A549 (cell line): Measurements from ENCODE around the gene HOXB7. TPM values are rescaled to one million over a fixed set of nuclear protein-coding genes. Genes with fewer than 3 reads are reported as not detected.
A peak's percentile ranks its signal among the peaks of the same experiment; 100 is the strongest.

Source experiments
- ATAC-seq, 2 experiments: fragments of 200-7000 bp in 1 of 2; fragments of >200 bp in 1 of 2; cut with Nextera tagmentation in 1 of 2; cut with Tn5 transposase in 1 of 2; 3 replicates each; pipeline versions ENCODE4 v1.8.0 to v1.9.1; 2018 to 2020; ENCODE audit warnings: mild to moderate bottlenecking in 1 of 2, moderate library complexity in 1 of 2
- CTCF ChIA-PET: fragments of 300-600 bp; sonication (Branson Sonifier 250); formaldehyde crosslinking; extraction: SDS; loops from one replicate; lab custom pipeline; 2021; ENCODE audit warnings: antibody characterized with exemption, inconsistent platforms; lab: Yijun Ruan, JAX
- POLR2A ChIA-PET: fragments of 350-600 bp; formaldehyde crosslinking; extraction: SDS; loops from one replicate; lab custom pipeline; 2021; ENCODE audit warnings: antibody characterized with exemption, inconsistent platforms; lab: Yijun Ruan, JAX
- DNase-seq, 2 experiments: peaks; one replicate each; pipeline versions ENCODE4 v3.0.0 to v3.0.0-alpha.2; 2011 to 2016; ENCODE audit warnings: low read depth in 1 of 2, low spot score in 1 of 2
- FAIRE-seq: peaks from 2 replicates; lab custom pipeline; 2011; peaks lifted over from hg19 to GRCh38; lab: Jason Lieb, UNC
- H3K27ac ChIP-seq, 2 experiments: fragments of >200 bp; sonication (Bioruptor Twin); formaldehyde crosslinking; 3 replicates each; pipeline ENCODE4 v1.5.1; 2016 to 2017
- H3K4me1 ChIP-seq: fragments of >200 bp; sonication (Bioruptor Twin); formaldehyde crosslinking; 3 replicates; pipeline ENCODE4 v1.6.1; 2016
- H3K4me2 ChIP-seq: fragments of >200 bp; sonication (Bioruptor Twin); formaldehyde crosslinking; 3 replicates; pipeline ENCODE4 v1.6.1; 2016
- H3K4me3 ChIP-seq: fragments of >200 bp; sonication (Bioruptor Twin); formaldehyde crosslinking; 3 replicates; pipeline ENCODE4 v1.5.1; 2016
- H3K9me3 ChIP-seq: fragments of >200 bp; sonication (Bioruptor Twin); formaldehyde crosslinking; 3 replicates; pipeline ENCODE4 v1.6.1; 2016
- ATOH8 ChIP-seq: fragments of 250-450 bp; sonication (Bioruptor Pico); IDR thresholded peaks from 2 replicates; pipeline ENCODE4 v1.5.0; 2020; ENCODE audit warnings: low read depth, mild to moderate bottlenecking, moderate library complexity
- BHLHE40 ChIP-seq: IDR thresholded peaks from 2 replicates; pipeline ENCODE4 v1.6.1; 2012; ENCODE audit warnings: low read depth, low read length, inconsistent platforms
- CBX8 ChIP-seq: fragments of 200-600 bp; sonication (generic); IDR thresholded peaks from 2 replicates; pipeline ENCODE4 v1.6.1; 2016
- CEBPB ChIP-seq, 2 experiments: fragments of >200 bp in 1 of 2; sonication (Bioruptor Twin) in 1 of 2; formaldehyde crosslinking in 1 of 2; IDR thresholded peaks; 2 replicates each; pipeline ENCODE4 v1.6.1; 2012 to 2016
- CTCF ChIP-seq: fragments of >200 bp; sonication (Bioruptor Twin); formaldehyde crosslinking; IDR thresholded peaks from 3 replicates; pipeline ENCODE4 v1.5.1; 2016
- EHF ChIP-seq: fragments of 250-450 bp; sonication (Bioruptor Pico); IDR thresholded peaks from 2 replicates; pipeline ENCODE4 v1.5.0; 2020; ENCODE audit warnings: mild to moderate bottlenecking
- EHMT2 ChIP-seq: fragments of 200-600 bp; sonication (generic); IDR thresholded peaks from 2 replicates; pipeline ENCODE4 v1.6.1; 2016; ENCODE audit warnings: antibody characterized with exemption, low read depth, mild to moderate bottlenecking, moderate library complexity
- ESRRA ChIP-seq: fragments of 150-350 bp; IDR thresholded peaks from 2 replicates; pipeline ENCODE4 v1.6.1; 2014; ENCODE audit warnings: mild to moderate bottlenecking, low read length, borderline replicate concordance
- FOSB ChIP-seq: fragments of 250-450 bp; sonication (Bioruptor Pico); IDR thresholded peaks from 2 replicates; pipeline ENCODE4 v1.5.0; 2020; ENCODE audit warnings: mild to moderate bottlenecking, moderate library complexity
- FOSL2 ChIP-seq, 2 experiments: fragments of 450-650 bp in 1 of 2; fragments of >200 bp in 1 of 2; sonication (Bioruptor Twin) in 1 of 2; formaldehyde crosslinking; IDR thresholded peaks; 2 replicates each; pipeline versions ENCODE4 v1.5.0 to v1.6.1; 2016 to 2020; ENCODE audit warnings: mild to moderate bottlenecking in 1 of 2, moderate library complexity in 1 of 2
- FOXS1 ChIP-seq: fragments of 250-450 bp; sonication (Bioruptor Pico); IDR thresholded peaks from 2 replicates; pipeline ENCODE4 v1.5.0; 2020; ENCODE audit warnings: mild to moderate bottlenecking, moderate library complexity
- GATA3 ChIP-seq: IDR thresholded peaks from 2 replicates; pipeline ENCODE4 v1.6.1; 2012; ENCODE audit warnings: borderline replicate concordance
- HES2 ChIP-seq: fragments of >200 bp; sonication (Bioruptor Twin); formaldehyde crosslinking; IDR thresholded peaks from 2 replicates; pipeline ENCODE4 v1.6.1; 2016
- HOXB5 ChIP-seq: fragments of 250-450 bp; sonication (Bioruptor Pico); IDR thresholded peaks from 2 replicates; pipeline ENCODE4 v1.5.0; 2020; ENCODE audit warnings: mild to moderate bottlenecking, moderate library complexity
- MAFK ChIP-seq: fragments of 450-650 bp; IDR thresholded peaks from 2 replicates; pipeline ENCODE4 v1.6.1; 2014; ENCODE audit not compliant: partially characterized antibody
- MAX ChIP-seq: IDR thresholded peaks from 2 replicates; pipeline ENCODE4 v1.6.1; 2012
- MYC ChIP-seq: IDR thresholded peaks from 2 replicates; pipeline ENCODE4 v1.6.1; 2012; ENCODE audit warnings: mild to moderate bottlenecking, inconsistent platforms, low read length, improper control_type of control experiment, borderline replicate concordance
- NFE2L2 ChIP-seq: fragments of 150-350 bp; conservative IDR thresholded peaks from 2 replicates; pipeline ENCODE4 v1.6.1; 2014; ENCODE audit warnings: low read length
- NPAS2 ChIP-seq: fragments of 250-450 bp; sonication (Bioruptor Pico); IDR thresholded peaks from 2 replicates; pipeline ENCODE4 v1.8.0; 2022; ENCODE audit warnings: mild to moderate bottlenecking, moderate library complexity, borderline replicate concordance
- NR3C1 ChIP-seq: fragments of >200 bp; sonication (Bioruptor Twin); formaldehyde crosslinking; IDR thresholded peaks from 3 replicates; pipeline ENCODE4 v1.6.1; 2017
- POLR2AphosphoS2 ChIP-seq: conservative IDR thresholded peaks from 2 replicates; pipeline ENCODE4 v1.6.1; 2012; ENCODE audit warnings: low read length, improper control_type of control experiment, inconsistent platforms
- RAD21 ChIP-seq, 2 experiments: fragments of >200 bp in 1 of 2; sonication (Bioruptor Twin) in 1 of 2; formaldehyde crosslinking in 1 of 2; IDR thresholded peaks in 1 of 2; conservative IDR thresholded peaks in 1 of 2; 2 replicates in 1 of 2; 3 replicates in 1 of 2; pipeline ENCODE4 v1.6.1; 2012 to 2018; ENCODE audit warnings: inconsistent platforms in 1 of 2
- RCOR1 ChIP-seq: fragments of 150-350 bp; IDR thresholded peaks from 2 replicates; pipeline ENCODE4 v1.6.1; 2014; ENCODE audit warnings: antibody characterized with exemption, low read length, low read depth
- RFX5 ChIP-seq: fragments of 450-650 bp; IDR thresholded peaks from 2 replicates; pipeline ENCODE4 v1.7.1; 2014; ENCODE audit warnings: antibody characterized with exemption, mild to moderate bottlenecking, moderate library complexity
- RNF2 ChIP-seq: fragments of 200-600 bp; sonication (generic); IDR thresholded peaks from 2 replicates; pipeline ENCODE4 v1.6.1; 2016; ENCODE audit warnings: low read depth, mild to moderate bottlenecking, antibody characterized with exemption, moderate library complexity, borderline replicate concordance
- SMC3 ChIP-seq: fragments of >200 bp; sonication (Bioruptor Twin); formaldehyde crosslinking; IDR thresholded peaks from 3 replicates; pipeline ENCODE4 v1.6.1; 2018; ENCODE audit warnings: inconsistent platforms
- SREBF2 ChIP-seq: fragments of 450-650 bp; IDR thresholded peaks from 2 replicates; pipeline ENCODE4 v1.6.1; 2014; ENCODE audit warnings: mild to moderate bottlenecking, moderate library complexity
- ZC3H11A ChIP-seq: fragments of 450-650 bp; IDR thresholded peaks from 2 replicates; pipeline ENCODE4 v1.6.1; 2014; ENCODE audit warnings: antibody characterized with exemption, mild to moderate bottlenecking
- ZSCAN20 ChIP-seq: fragments of 250-450 bp; sonication (Bioruptor Pico); IDR thresholded peaks from 2 replicates; pipeline ENCODE4 v1.8.0; 2022; ENCODE audit warnings: mild to moderate bottlenecking, moderate library complexity
- WGBS: methylation state at CpG from one replicate; pipeline ENCODE4 v1.1.6; 2017; ENCODE audit errors: missing lambda C conversion rate; 5-methylcytosine and 5-hydroxymethylcytosine counted together
- polyA plus RNA-seq, 4 experiments: library from polyadenylated mRNA; depleted of rRNA in 3 of 4; stranded (reverse); fragments of >200 nt; fragmentation: RNase III in 1 of 4; extraction: RNeasy Plus Mini Kit Qiagen cat#74134 plus additional on column Dnase treatment in 1 of 4; gene quantifications; 2 replicates in 3 of 4; 3 replicates in 1 of 4; pipeline ENCODE4 v1.2.3, GENCODE V29; 2011 to 2017
- TF ChIP-seq, protein P1 (sequence below): fragments of 150-350 bp; IDR thresholded peaks from 2 replicates; pipeline ENCODE4 v1.6.1; 2014; ENCODE audit warnings: low read depth, mild to moderate bottlenecking, low read length
- TF ChIP-seq, protein P2 (sequence below): fragments of 200-600 bp; sonication (generic); IDR thresholded peaks from 2 replicates; pipeline ENCODE4 v1.6.1; 2016; ENCODE audit warnings: antibody characterized with exemption, mild to moderate bottlenecking, moderate library complexity
- TF ChIP-seq, protein P3 (sequence below): IDR thresholded peaks from 2 replicates; pipeline ENCODE4 v1.6.1; 2012; ENCODE audit warnings: low read depth, borderline replicate concordance

HOXB7 gene
- polyA plus RNA-seq, 2 of the 4 experiments (the other 2 are of a cell fraction) = 22.3 to 32.3 TPM

- ChIA-PET POLR2A (no interaction called here), CTCF (interaction anchor here (0.9 to 9.7 kb wide), 16 partner anchors 8 to 543 kb away, joined by 3 to 84 read pairs (median 4); no protein-coding TSS in a partner anchor)
- TF ChIP-seq ZC3H11A (no peak), EHF (CRISPR knock-in tag) (no peak), MAFK (no peak), HES2 (no peak), ATOH8 (CRISPR knock-in tag) (no peak), FOSL2 (IDR thresholded peaks at IDR 0.05) (no peak), FOSL2 (CRISPR knock-in tag; IDR thresholded peaks at IDR 0.05) (no peak), BHLHE40 (no peak), ESRRA (no peak), SMC3 (no peak), HOXB5 (no peak), GATA3 (no peak), RNF2 (no peak), RCOR1 (no peak), POLR2AphosphoS2 (no peak), FOXS1 (CRISPR knock-in tag) (no peak), FOSB (CRISPR knock-in tag) (no peak), CEBPB (IDR thresholded peaks at IDR 0.05) (no peak)
- TF ChIP-seq, protein P1, sequence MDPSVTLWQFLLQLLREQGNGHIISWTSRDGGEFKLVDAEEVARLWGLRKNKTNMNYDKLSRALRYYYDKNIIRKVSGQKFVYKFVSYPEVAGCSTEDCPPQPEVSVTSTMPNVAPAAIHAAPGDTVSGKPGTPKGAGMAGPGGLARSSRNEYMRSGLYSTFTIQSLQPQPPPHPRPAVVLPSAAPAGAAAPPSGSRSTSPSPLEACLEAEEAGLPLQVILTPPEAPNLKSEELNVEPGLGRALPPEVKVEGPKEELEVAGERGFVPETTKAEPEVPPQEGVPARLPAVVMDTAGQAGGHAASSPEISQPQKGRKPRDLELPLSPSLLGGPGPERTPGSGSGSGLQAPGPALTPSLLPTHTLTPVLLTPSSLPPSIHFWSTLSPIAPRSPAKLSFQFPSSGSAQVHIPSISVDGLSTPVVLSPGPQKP = no peak
- TF ChIP-seq, protein P2, sequence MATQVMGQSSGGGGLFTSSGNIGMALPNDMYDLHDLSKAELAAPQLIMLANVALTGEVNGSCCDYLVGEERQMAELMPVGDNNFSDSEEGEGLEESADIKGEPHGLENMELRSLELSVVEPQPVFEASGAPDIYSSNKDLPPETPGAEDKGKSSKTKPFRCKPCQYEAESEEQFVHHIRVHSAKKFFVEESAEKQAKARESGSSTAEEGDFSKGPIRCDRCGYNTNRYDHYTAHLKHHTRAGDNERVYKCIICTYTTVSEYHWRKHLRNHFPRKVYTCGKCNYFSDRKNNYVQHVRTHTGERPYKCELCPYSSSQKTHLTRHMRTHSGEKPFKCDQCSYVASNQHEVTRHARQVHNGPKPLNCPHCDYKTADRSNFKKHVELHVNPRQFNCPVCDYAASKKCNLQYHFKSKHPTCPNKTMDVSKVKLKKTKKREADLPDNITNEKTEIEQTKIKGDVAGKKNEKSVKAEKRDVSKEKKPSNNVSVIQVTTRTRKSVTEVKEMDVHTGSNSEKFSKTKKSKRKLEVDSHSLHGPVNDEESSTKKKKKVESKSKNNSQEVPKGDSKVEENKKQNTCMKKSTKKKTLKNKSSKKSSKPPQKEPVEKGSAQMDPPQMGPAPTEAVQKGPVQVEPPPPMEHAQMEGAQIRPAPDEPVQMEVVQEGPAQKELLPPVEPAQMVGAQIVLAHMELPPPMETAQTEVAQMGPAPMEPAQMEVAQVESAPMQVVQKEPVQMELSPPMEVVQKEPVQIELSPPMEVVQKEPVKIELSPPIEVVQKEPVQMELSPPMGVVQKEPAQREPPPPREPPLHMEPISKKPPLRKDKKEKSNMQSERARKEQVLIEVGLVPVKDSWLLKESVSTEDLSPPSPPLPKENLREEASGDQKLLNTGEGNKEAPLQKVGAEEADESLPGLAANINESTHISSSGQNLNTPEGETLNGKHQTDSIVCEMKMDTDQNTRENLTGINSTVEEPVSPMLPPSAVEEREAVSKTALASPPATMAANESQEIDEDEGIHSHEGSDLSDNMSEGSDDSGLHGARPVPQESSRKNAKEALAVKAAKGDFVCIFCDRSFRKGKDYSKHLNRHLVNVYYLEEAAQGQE = no peak
- TF ChIP-seq, protein P3, sequence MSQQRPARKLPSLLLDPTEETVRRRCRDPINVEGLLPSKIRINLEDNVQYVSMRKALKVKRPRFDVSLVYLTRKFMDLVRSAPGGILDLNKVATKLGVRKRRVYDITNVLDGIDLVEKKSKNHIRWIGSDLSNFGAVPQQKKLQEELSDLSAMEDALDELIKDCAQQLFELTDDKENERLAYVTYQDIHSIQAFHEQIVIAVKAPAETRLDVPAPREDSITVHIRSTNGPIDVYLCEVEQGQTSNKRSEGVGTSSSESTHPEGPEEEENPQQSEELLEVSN = no peak
- Histone ChIP-seq H3K4me2 (peak overlapping the region; percentile 92), H3K4me3 (no peak overlapping the region), H3K4me1 (peaks cover 20% of the 10 kb centered on the region), H3K27ac (no peak overlapping the region), H3K9me3 (no peaks in the 10 kb centered on the region)
- 93% methylated on average over 4 of the region's 4 CpGs for WGBS
- ATAC-seq = no peak
- no peak for FAIRE-seq
- no peak for DNase-seq
These were observed 12.8 kb upstream of the HOXB7 start for GRCh38 chr17:48623583-48623982.

- ChIA-PET POLR2A (interaction anchor here (0.7 kb wide), 1 partner anchor 13 kb away, joined by 3 read pairs; no protein-coding TSS in a partner anchor), CTCF (interaction anchor here (1.0 to 9.7 kb wide), 17 partner anchors 8 to 596 kb away, joined by 3 to 84 read pairs (median 5); no protein-coding TSS in a partner anchor)
- no peaks in the 10 kb centered on the region for H3K9me3 ChIP-seq
- peaks cover 23% of the 10 kb centered on the region for H3K4me1 ChIP-seq
- FAIRE-seq (no peak), DNase-seq (no peak), ATAC-seq (no peak)
- no peak overlapping the region for H3K27ac ChIP-seq
- 94% methylated on average over 11 of the region's 11 CpGs for WGBS
- no peak overlapping the region for H3K4me2 ChIP-seq
- no peak overlapping the region for H3K4me3 ChIP-seq
- TF ChIP-seq ESRRA (no peak), SREBF2 (no peak), ZSCAN20 (CRISPR knock-in tag) (no peak), CBX8 (no peak), CTCF (no peak), RAD21 (conservative IDR thresholded peaks at IDR 0.05 in 1 of 2, IDR thresholded peaks at IDR 0.05 in 1 of 2) (no peak), NFE2L2 (no peak), MAX (no peak), MYC (no peak), NPAS2 (CRISPR knock-in tag) (no peak), EHMT2 (no peak), RFX5 (no peak), NR3C1 (no peak)
These were observed 12.0 kb upstream of the HOXB7 start for GRCh38 chr17:48622857-48623256.
